ENCODE measurements around the gene OSBPL5. TPM values are rescaled to one million over a fixed set of nuclear protein-coding genes. Genes with fewer than 3 reads are reported as not detected.

OSBPL5 gene
- total and polyA plus RNA-seq, 12 donors = 2.7 to 30.6 (median 20.7) TPM

- no peaks in the 10 kb centered on the region for H3K36me3 ChIP-seq (replicated peaks in 1 of 2)
- 70 to 79% (median 72%) methylated on average over 5 to 8 of the region's 8 CpGs for WGBS, 4 donors
- H3K4me3 ChIP-seq = no peak overlapping the region
- intact Hi-C loops (cut with DNase I) = no loop called here
- no peaks in the 10 kb centered on the region for H3K9me3 ChIP-seq (replicated peaks in 1 of 3)
- no peak for TF ChIP-seq POLR2A (IDR thresholded peaks at IDR 0.05)
- TF ChIP-seq CTCF (IDR thresholded peaks at IDR 0.05) = no peak
- no peaks in the 10 kb centered on the region for H3K27me3 ChIP-seq
- DNase-seq = no peak
- H3K4me1 ChIP-seq (replicated peaks in 1 of 2) = peaks cover 0 to 3% of the 10 kb centered on the region in 2 donors
- H3K27ac ChIP-seq = no peak overlapping the region
These were observed 26.0 kb downstream of the OSBPL5 start for GRCh38 chr11:3139086-3139440.

GRCh38 chr11:3138178-3139085, 26.7 kb downstream of the OSBPL5 start:
- Histone ChIP-seq H3K27ac (no peak overlapping the region), H3K9me3 (replicated peaks in 1 of 3) (no peaks in the 10 kb centered on the region), H3K27me3 (no peaks in the 10 kb centered on the region), H3K36me3 (replicated peaks in 1 of 2) (no peaks in the 10 kb centered on the region), H3K4me1 (replicated peaks in 1 of 2) (peaks cover 0 to 3% of the 10 kb centered on the region in 2 donors), H3K4me3 (no peak overlapping the region)
- intact Hi-C loops (cut with DNase I) = no loop called here
- WGBS, 4 donors = 78 to 93% (median 88%) methylated on average over 18 to 28 of the region's 28 CpGs
- no peak for DNase-seq
- no peak for TF ChIP-seq CTCF (IDR thresholded peaks at IDR 0.05)
- TF ChIP-seq POLR2A (IDR thresholded peaks at IDR 0.05) = no peak

- Histone ChIP-seq H3K27ac (no peak overlapping the region), H3K27me3 (no peaks in the 10 kb centered on the region), H3K36me3 (replicated peaks in 1 of 2) (no peaks in the 10 kb centered on the region), H3K9me3 (replicated peaks in 1 of 3) (no peaks in the 10 kb centered on the region), H3K4me3 (no peak overlapping the region), H3K4me1 (replicated peaks in 1 of 2) (peaks cover 0 to 3% of the 10 kb centered on the region in 2 donors)
- TF ChIP-seq POLR2A (IDR thresholded peaks at IDR 0.05) = no peak
- TF ChIP-seq CTCF (IDR thresholded peaks at IDR 0.05) = no peak
- 76 to 92% (median 80%) methylated on average over 10 to 17 of the region's 17 CpGs for WGBS, 4 donors
- DNase-seq = no peak
- intact Hi-C loops (cut with DNase I) = no loop called here
These were observed 27.5 kb downstream of the OSBPL5 start for GRCh38 chr11:3137486-3138177.
